Glutamatergic neuron (in vitro differentiated cells): ENCODE data around the gene HNRNPM. TPM values are rescaled to one million over a fixed set of nuclear protein-coding genes. Genes with fewer than 3 reads are reported as not detected.

Experiments
- DNase-seq: peaks from one replicate; pipeline ENCODE4 v3.0.0; 2022
- H3K27ac Mint-ChIP-seq: one replicate; pipeline ENCODE4 v1.8.0; 2020; ENCODE audit warnings: mild to moderate bottlenecking, mixed read lengths, inconsistent platforms; ENCODE audit not compliant: unreplicated experiment
- H3K27me3 Mint-ChIP-seq: one replicate; pipeline ENCODE4 v1.8.0; 2020; ENCODE audit warnings: mild to moderate bottlenecking, moderate library complexity, mixed read lengths, inconsistent platforms; ENCODE audit not compliant: unreplicated experiment
- H3K36me3 Mint-ChIP-seq: one replicate; pipeline ENCODE4 v1.8.0; 2020; ENCODE audit warnings: mild to moderate bottlenecking, mixed read lengths, inconsistent platforms; ENCODE audit not compliant: unreplicated experiment
- H3K4me1 Mint-ChIP-seq: one replicate; pipeline ENCODE4 v1.8.0; 2020; ENCODE audit warnings: mild to moderate bottlenecking, low read depth, mixed read lengths, inconsistent platforms; ENCODE audit not compliant: unreplicated experiment
- H3K4me3 Mint-ChIP-seq: one replicate; pipeline ENCODE4 v1.8.0; 2020; ENCODE audit warnings: mild to moderate bottlenecking, mixed read lengths, inconsistent platforms; ENCODE audit not compliant: unreplicated experiment
- H3K9me3 Mint-ChIP-seq: one replicate; pipeline ENCODE4 v1.8.0; 2020; ENCODE audit warnings: mild to moderate bottlenecking, moderate library complexity, mixed read lengths, inconsistent platforms; ENCODE audit not compliant: unreplicated experiment
- total RNA-seq: library from RNA; stranded (reverse); fragmentation: NEBNext Ultra II Directional; extraction: Animal tissue kit (Norgen Biotek cat#: 25700); gene quantifications from one replicate; pipeline ENCODE4 v1.2.1, GENCODE V29; 2021; ENCODE audit not compliant: unreplicated experiment
- TF ChIP-seq, protein P1 (sequence below): fragments of 200-600 bp; sonication (generic); IDR thresholded peaks from one replicate; pipeline ENCODE4 v1.5.0; 2021; ENCODE audit not compliant: partially characterized antibody, unreplicated experiment

HNRNPM gene
- total RNA-seq, 1 donor from 2014 or later = 184 TPM

DNA sequence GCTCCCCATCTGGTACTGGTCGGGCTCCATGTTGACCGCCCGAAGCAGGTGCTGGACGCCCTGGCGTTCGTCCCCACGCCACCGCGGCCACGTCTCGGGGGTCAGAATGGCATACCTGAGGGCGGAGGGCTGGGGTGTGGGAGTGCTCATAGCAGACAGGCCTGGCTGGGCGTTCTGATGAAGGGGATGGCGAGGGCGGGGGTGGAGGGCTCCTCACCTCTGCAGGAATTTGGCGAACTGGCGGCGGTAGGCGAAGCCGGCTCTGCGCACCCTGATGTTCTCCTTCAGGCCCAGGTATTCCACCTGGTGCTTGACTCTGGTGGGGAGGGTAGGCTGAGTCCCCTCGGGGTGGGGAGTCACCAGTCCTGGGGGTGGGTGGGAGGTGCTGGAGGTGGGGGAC lies 91.5 kb downstream of the HNRNPM start:
- no peaks in the 10 kb centered on the region for H3K36me3 Mint-ChIP-seq
- no peak overlapping the region for H3K4me3 Mint-ChIP-seq
- no peaks in the 10 kb centered on the region for H3K4me1 Mint-ChIP-seq
- DNase-seq = no peak
- H3K9me3 Mint-ChIP-seq = no peaks in the 10 kb centered on the region
- H3K27ac Mint-ChIP-seq = no peak overlapping the region
- no peaks in the 10 kb centered on the region for H3K27me3 Mint-ChIP-seq
- TF ChIP-seq, protein P1, sequence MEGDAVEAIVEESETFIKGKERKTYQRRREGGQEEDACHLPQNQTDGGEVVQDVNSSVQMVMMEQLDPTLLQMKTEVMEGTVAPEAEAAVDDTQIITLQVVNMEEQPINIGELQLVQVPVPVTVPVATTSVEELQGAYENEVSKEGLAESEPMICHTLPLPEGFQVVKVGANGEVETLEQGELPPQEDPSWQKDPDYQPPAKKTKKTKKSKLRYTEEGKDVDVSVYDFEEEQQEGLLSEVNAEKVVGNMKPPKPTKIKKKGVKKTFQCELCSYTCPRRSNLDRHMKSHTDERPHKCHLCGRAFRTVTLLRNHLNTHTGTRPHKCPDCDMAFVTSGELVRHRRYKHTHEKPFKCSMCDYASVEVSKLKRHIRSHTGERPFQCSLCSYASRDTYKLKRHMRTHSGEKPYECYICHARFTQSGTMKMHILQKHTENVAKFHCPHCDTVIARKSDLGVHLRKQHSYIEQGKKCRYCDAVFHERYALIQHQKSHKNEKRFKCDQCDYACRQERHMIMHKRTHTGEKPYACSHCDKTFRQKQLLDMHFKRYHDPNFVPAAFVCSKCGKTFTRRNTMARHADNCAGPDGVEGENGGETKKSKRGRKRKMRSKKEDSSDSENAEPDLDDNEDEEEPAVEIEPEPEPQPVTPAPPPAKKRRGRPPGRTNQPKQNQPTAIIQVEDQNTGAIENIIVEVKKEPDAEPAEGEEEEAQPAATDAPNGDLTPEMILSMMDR = no peak

DNA sequence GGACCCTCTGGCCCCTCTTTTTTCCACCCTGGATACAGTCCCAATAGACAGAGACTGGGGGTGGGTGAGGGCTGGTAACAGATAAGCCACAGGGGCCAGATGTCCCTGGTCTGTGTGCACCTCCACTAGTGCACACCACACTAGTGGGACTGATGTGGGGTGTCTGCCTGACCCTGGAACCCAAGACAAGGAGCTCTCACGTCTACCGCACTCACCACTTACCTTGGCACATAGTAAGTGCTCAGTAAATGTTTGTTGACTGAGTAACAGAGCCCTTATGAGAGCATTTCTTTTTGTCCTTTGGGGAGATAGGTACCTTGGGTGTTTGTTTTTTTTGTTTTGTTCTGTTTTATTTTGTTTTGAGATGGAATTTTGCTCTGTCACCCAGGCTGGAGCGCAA lies 92.3 kb downstream of the HNRNPM start:
- TF ChIP-seq, protein P1 = no peak
- no peak for DNase-seq
- H3K4me1 Mint-ChIP-seq = no peaks in the 10 kb centered on the region
- no peaks in the 10 kb centered on the region for H3K9me3 Mint-ChIP-seq
- H3K27ac Mint-ChIP-seq = no peak overlapping the region
- H3K4me3 Mint-ChIP-seq = no peak overlapping the region
- H3K27me3 Mint-ChIP-seq = no peaks in the 10 kb centered on the region
- no peaks in the 10 kb centered on the region for H3K36me3 Mint-ChIP-seq

Other genes starting within 250 kb of the HNRNPM start
- 27.3 TPM for gene CERS4, start 235.6 kb upstream of the HNRNPM start, total RNA-seq
- gene CD320, start 136.6 kb upstream of the HNRNPM start, total RNA-seq = 45.1 TPM
- 65.1 TPM for gene NDUFA7, start 123.6 kb upstream of the HNRNPM start, total RNA-seq
- 1,030 TPM for gene RPS28, start 123.5 kb upstream of the HNRNPM start, total RNA-seq
- 8.9 TPM for gene KANK3, start 101.7 kb upstream of the HNRNPM start, total RNA-seq
- gene ANGPTL4, start 80.8 kb upstream of the HNRNPM start, total RNA-seq = 0.51 TPM
- gene RAB11B, start 54.6 kb upstream of the HNRNPM start, total RNA-seq = 137 TPM
- gene MARCHF2, start 31.7 kb upstream of the HNRNPM start, total RNA-seq = 47.7 TPM
- gene PRAM1, start 57.7 kb downstream of the HNRNPM start, total RNA-seq = 0.49 TPM
- 27.2 TPM for gene ZNF414, start 69.2 kb downstream of the HNRNPM start, total RNA-seq
- gene MYO1F, start 132.5 kb downstream of the HNRNPM start, total RNA-seq = 0.10 TPM
- 87.6 TPM for gene ADAMTS10, start 165.7 kb downstream of the HNRNPM start, total RNA-seq
- not detected for gene NFILZ, start 185.7 kb downstream of the HNRNPM start, total RNA-seq